Heart left ventricle (tissue), 16 donors: ENCODE data around the gene CACNA1C. TPM values are rescaled to one million over a fixed set of nuclear protein-coding genes. Genes with fewer than 3 reads are reported as not detected.

Experiments used
- ATAC-seq, 4 donors: fragments of 200-7000 bp; cut with Tn5 transposase; one replicate each; pipeline ENCODE4 v1.9.1; 2020 to 2022; ENCODE audit warnings: moderate library complexity in 4 of 4, mild to moderate bottlenecking in 3 of 4, moderate number of reproducible peaks in 1 of 4
- DNase-seq, 5 donors: peaks; one replicate each; pipeline ENCODE4 v3.0.0-alpha.2; 2020
- H3K27ac ChIP-seq, 12 donors: fragments of 200-600 bp; sonication (generic) in 4 of 12; one replicate each; pipeline versions ENCODE4 v1.5.0 to v1.8.0; 2016 to 2022; ENCODE audit warnings: mild to moderate bottlenecking in 2 of 12
- H3K27me3 ChIP-seq, 9 donors: fragments of 200-600 bp; sonication (generic) in 2 of 9; one replicate each; pipeline versions ENCODE4 v1.5.1 to v1.8.0; 2016 to 2022; ENCODE audit warnings: mild to moderate bottlenecking in 3 of 9
- H3K36me3 ChIP-seq, 9 donors: fragments of 200-600 bp; sonication (generic) in 2 of 9; one replicate each; pipeline versions ENCODE4 v1.5.0 to v1.8.0; 2018 to 2022; ENCODE audit warnings: mild to moderate bottlenecking in 2 of 9
- H3K4me1 ChIP-seq, 12 donors: fragments of 200-600 bp; sonication (generic) in 4 of 12; one replicate each; pipeline versions ENCODE4 v1.5.0 to v1.8.0; 2016 to 2022; ENCODE audit warnings: mild to moderate bottlenecking in 3 of 12
- H3K4me3 ChIP-seq, 12 donors: fragments of 200-600 bp; sonication (generic) in 4 of 12; one replicate each; pipeline versions ENCODE4 v1.5.0 to v1.8.0; 2017 to 2022; ENCODE audit warnings: mild to moderate bottlenecking in 9 of 12, moderate library complexity in 4 of 12
- H3K9me3 ChIP-seq, 12 donors: fragments of 200-600 bp; sonication (generic) in 4 of 12; one replicate each; pipeline versions ENCODE4 v1.5.0 to v1.8.0; 2016 to 2022; ENCODE audit warnings: mild to moderate bottlenecking in 1 of 12
- POLR2A ChIP-seq, 2 donors: fragments of 450-650 bp; IDR thresholded peaks; one replicate each; pipeline ENCODE4 v1.6.1; 2017; ENCODE audit warnings: antibody characterized with exemption in 2 of 2, mild to moderate bottlenecking in 2 of 2, moderate library complexity in 2 of 2
- WGBS, 4 donors: extraction: QIAGEN DNeasy Blood & Tissue Kit in 2 of 4; methylation state at CpG; one replicate each; pipeline versions ENCODE4 v1.1.5 to v1.1.7; 2013 to 2018; 5-methylcytosine and 5-hydroxymethylcytosine counted together
- intact Hi-C, 10 donors: fragments of 100-400 bp; cut with DNase I; formaldehyde crosslinking; loops; one replicate each; pipeline versions ENCODE4 v1.11.1 to v1.14.2; 2022
- polyA plus RNA-seq, 2 donors: library from polyadenylated mRNA; stranded (reverse); fragments of 200-250 nt; gene quantifications; one replicate each; pipeline ENCODE4 v1.2.3, GENCODE V29; 2013
- total RNA-seq, 9 donors: library from RNA; depleted of rRNA in 2 of 9; stranded (reverse); fragments of >200 nt in 2 of 9; fragmentation: NEBNext Ultra II Directional in 3 of 9; extraction: Animal tissue kit (Norgen Biotek cat#: 25700) in 3 of 9; gene quantifications; one replicate each; pipeline versions ENCODE4 v1.1.0 to v1.2.4, GENCODE V29; 2016 to 2023
- TF ChIP-seq, protein P1 (sequence below), 12 donors: fragments of 200-600 bp; sonication (generic) in 4 of 12; IDR thresholded peaks; one replicate each; pipeline versions ENCODE4 v1.5.0 to v1.8.0; 2018 to 2022; ENCODE audit warnings: antibody characterized with exemption in 12 of 12, mild to moderate bottlenecking in 5 of 12
- donor health status: ischemic (EF 13 %, LVEDD 7.1; RV severe dilation, severe dysfunction).
- donor health status: healthy with polysubstance abuse.
- donor health status: DM: no; HTN: yes; CAD: no.
- donor health status: DM: no; HTN: no; CAD: no.
- donor health status: ischemic (EF 25% LVEDD 6.9; RV normal size, moderate dysfunction).
- donor health status: ischemic (EF 25% LVEDD 5.7; RV mildly dilated, moderate dysfunction).
- donor health status: healthy.
- donor health status: DM: yes; HTN: yes; CAD: no.
- donor health status: ischemic (EF 35%, LVEDD 5.7; RV mildly dilated, moderate dysfunction).
- donor health status: nonischemic (EF 11% LVEDD 7.7; RV severe dilation, severe dysfunction).
- donor health status: DM: yes; HTN: yes; CAD: no.
- donor health status: PGD.
- donor health status: ischemic (EF 29% LVEDD 5.4; RV normal size, mild dysfunction).
- donor health status: nonischemic (EF 23%, LVEDD 6.1; RV moderate dilation, normal function).

The CACNA1C gene
- total and polyA plus RNA-seq, 11 donors, result 41.9 to 196 (median 164) TPM

DNA sequence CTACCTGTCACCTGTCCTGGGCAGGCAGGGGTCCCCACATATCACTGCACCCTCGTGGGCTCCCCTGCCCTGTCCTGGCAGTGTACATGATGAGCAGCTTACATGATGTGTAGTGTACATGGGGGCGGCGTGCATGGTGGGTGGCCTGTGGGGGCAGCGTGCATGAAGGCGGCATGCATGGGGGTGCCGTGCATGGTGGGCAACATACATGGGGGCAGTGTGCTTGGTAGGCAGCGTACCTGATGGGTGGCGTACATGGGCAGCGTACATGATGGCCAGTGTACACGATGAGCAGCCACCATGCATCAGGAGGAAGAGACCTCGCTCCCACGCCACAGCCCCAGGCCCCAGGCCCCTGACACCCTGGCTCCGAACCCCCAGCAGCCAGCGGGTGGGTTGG is 266.3 kb downstream of the CACNA1C start:
- intact Hi-C loops, result no loop called here
- ATAC-seq, result no peak
- Histone ChIP-seq H3K27me3 (no peaks in the 10 kb centered on the region), H3K27ac (peak overlapping the region in 9 of 12 donors; percentile 9 to 72 (median 58)), H3K9me3 (no peaks in the 10 kb centered on the region), H3K4me3 (no peak overlapping the region), H3K4me1 (peaks cover 5 to 77% (median 51%) of the 10 kb centered on the region in 12 donors), H3K36me3 (no peaks in the 10 kb centered on the region)
- no peak for DNase-seq
- TF ChIP-seq, protein P1, sequence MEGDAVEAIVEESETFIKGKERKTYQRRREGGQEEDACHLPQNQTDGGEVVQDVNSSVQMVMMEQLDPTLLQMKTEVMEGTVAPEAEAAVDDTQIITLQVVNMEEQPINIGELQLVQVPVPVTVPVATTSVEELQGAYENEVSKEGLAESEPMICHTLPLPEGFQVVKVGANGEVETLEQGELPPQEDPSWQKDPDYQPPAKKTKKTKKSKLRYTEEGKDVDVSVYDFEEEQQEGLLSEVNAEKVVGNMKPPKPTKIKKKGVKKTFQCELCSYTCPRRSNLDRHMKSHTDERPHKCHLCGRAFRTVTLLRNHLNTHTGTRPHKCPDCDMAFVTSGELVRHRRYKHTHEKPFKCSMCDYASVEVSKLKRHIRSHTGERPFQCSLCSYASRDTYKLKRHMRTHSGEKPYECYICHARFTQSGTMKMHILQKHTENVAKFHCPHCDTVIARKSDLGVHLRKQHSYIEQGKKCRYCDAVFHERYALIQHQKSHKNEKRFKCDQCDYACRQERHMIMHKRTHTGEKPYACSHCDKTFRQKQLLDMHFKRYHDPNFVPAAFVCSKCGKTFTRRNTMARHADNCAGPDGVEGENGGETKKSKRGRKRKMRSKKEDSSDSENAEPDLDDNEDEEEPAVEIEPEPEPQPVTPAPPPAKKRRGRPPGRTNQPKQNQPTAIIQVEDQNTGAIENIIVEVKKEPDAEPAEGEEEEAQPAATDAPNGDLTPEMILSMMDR (IDR thresholded peaks at IDR 0.05), result no peak
- no peak for TF ChIP-seq POLR2A (IDR thresholded peaks at IDR 0.05)
- 93 to 97% (median 94%) methylated on average over 7 to 14 of the region's 14 CpGs for WGBS, 4 donors

DNA sequence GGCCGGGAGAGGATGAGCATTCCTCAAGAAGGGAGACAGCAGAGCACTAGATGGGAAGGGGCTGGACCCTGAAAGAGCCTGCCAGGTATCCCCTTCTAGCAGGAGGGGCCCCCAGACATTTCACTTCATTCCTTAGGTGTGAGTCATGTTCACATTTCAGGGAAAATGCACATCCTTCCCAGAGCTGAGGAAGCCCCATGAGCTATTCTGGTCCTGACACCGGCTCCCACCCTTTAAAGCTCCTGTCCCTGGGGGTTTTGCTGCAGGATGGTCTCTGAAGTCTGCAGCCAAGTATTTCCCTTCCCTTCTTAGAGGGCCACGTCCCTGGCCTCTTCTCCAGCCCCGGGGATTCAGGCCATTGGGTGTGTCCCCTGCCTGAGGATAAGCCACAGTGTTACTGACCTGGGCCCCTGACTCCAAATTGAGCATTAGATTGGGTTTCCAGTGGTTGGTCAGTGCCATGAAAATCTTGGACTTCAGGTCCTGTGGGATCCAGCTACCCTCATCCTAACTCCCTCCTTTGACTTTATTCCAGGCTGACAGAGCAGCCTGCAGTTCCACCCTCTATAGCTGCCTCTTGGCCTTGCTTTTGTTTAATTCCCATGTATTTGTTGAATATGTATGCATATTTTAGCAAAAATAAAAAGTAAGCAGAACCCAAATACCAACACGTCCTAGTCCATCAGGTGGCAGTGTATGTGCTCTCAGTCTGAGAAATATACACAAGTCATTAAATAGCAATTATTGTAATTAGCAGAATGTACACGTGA is 267.1 kb downstream of the CACNA1C start:
- WGBS, 4 donors, result 40 to 50% (median 43%) methylated on average over 5 to 6 of the region's 6 CpGs
- Histone ChIP-seq H3K27ac (peak overlapping the region in 11 of 12 donors; percentile 6 to 72 (median 54)), H3K9me3 (no peaks in the 10 kb centered on the region), H3K27me3 (no peaks in the 10 kb centered on the region), H3K4me1 (peaks cover 8 to 85% (median 59%) of the 10 kb centered on the region in 12 donors), H3K4me3 (no peak overlapping the region), H3K36me3 (no peaks in the 10 kb centered on the region)
- intact Hi-C loops, result loop anchor here in 2 of 10 donors (10.0 kb wide), 2 partner anchors 175 to 185 kb away; no protein-coding TSS in a partner anchor
- DNase-seq (peak in 4 of 5 donors; percentile 54 to 75 (median 68)), ATAC-seq (peak; percentile 10 to 45 (median 24))
- TF ChIP-seq, protein P1 (IDR thresholded peaks at IDR 0.05), result no peak
- no peak for TF ChIP-seq POLR2A (IDR thresholded peaks at IDR 0.05)

GRCh38 chr12:2320841-2321240 is 268.1 kb downstream of the CACNA1C start:
- peaks cover 8 to 90% (median 61%) of the 10 kb centered on the region in 12 donors for H3K4me1 ChIP-seq
- WGBS, 4 donors, result 66 to 83% (median 79%) methylated on average over 2 to 4 of the region's 4 CpGs

More at GRCh38 chr12:2320841-2321240, 268.1 kb downstream of the CACNA1C start:
- ATAC-seq (no peak), DNase-seq (no peak)
- no peaks in the 10 kb centered on the region for H3K27me3 ChIP-seq
- H3K36me3 ChIP-seq, result no peaks in the 10 kb centered on the region
- peak overlapping the region in 7 of 12 donors; percentile 19 to 72 (median 53) for H3K27ac ChIP-seq
- H3K9me3 ChIP-seq, result no peaks in the 10 kb centered on the region
- intact Hi-C loops, result loop anchor here in 2 of 10 donors (10.0 kb wide), 2 partner anchors 174 to 184 kb away; no protein-coding TSS in a partner anchor
- no peak overlapping the region for H3K4me3 ChIP-seq
- TF ChIP-seq POLR2A (IDR thresholded peaks at IDR 0.05), result no peak
- TF ChIP-seq, protein P1 (IDR thresholded peaks at IDR 0.05), result no peak
